ENCODE data around the gene ZFP36L1. TPM values are rescaled to one million over a fixed set of nuclear protein-coding genes. Genes with fewer than 3 reads are reported as not detected.

ZFP36L1 gene
- total and polyA plus RNA-seq, 2 of the 13 experiments (the other 11 are each of a cell fraction or from before 2014, with no cell fraction given) = 7.4 to 10.2 TPM

GRCh38 chr14:68792979-68793733, at the start of gene ZFP36L1 (continued):
- TF ChIP-seq, protein P1, sequence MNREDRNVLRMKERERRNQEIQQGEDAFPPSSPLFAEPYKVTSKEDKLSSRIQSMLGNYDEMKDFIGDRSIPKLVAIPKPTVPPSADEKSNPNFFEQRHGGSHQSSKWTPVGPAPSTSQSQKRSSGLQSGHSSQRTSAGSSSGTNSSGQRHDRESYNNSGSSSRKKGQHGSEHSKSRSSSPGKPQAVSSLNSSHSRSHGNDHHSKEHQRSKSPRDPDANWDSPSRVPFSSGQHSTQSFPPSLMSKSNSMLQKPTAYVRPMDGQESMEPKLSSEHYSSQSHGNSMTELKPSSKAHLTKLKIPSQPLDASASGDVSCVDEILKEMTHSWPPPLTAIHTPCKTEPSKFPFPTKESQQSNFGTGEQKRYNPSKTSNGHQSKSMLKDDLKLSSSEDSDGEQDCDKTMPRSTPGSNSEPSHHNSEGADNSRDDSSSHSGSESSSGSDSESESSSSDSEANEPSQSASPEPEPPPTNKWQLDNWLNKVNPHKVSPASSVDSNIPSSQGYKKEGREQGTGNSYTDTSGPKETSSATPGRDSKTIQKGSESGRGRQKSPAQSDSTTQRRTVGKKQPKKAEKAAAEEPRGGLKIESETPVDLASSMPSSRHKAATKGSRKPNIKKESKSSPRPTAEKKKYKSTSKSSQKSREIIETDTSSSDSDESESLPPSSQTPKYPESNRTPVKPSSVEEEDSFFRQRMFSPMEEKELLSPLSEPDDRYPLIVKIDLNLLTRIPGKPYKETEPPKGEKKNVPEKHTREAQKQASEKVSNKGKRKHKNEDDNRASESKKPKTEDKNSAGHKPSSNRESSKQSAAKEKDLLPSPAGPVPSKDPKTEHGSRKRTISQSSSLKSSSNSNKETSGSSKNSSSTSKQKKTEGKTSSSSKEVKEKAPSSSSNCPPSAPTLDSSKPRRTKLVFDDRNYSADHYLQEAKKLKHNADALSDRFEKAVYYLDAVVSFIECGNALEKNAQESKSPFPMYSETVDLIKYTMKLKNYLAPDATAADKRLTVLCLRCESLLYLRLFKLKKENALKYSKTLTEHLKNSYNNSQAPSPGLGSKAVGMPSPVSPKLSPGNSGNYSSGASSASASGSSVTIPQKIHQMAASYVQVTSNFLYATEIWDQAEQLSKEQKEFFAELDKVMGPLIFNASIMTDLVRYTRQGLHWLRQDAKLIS (CRISPR knock-in tag; IDR thresholded peaks at IDR 0.05) = no peak
- TF ChIP-seq ELK4 (CRISPR knock-in tag; IDR thresholded peaks at IDR 0.05; ENCODE audit: borderline replicate concordance) = no peak
- no peak for TF ChIP-seq ZNF367 (CRISPR knock-in tag; IDR thresholded peaks at IDR 0.05; ENCODE audit: borderline replicate concordance)
- TF ChIP-seq HOXD1 (CRISPR knock-in tag; IDR thresholded peaks at IDR 0.05) = no peak; the same call in 1 of the 2 replicates
- no peak; the same call in 1 of the 2 replicates for TF ChIP-seq BHLHE40 (IDR thresholded peaks at IDR 0.05; ENCODE audit: low read length)
- 0 out of 2 replicates have a peak, but pooled peaks have one; percentile 77 for TF ChIP-seq POLR2AphosphoS2 (IDR thresholded peaks at IDR 0.05; ENCODE audit: low read depth, low read length)
- TF ChIP-seq SOX13 (IDR thresholded peaks at IDR 0.05) = no peak
- peak in 1 of 2 experiments; percentile 36; a peak in 1 of 4 replicates for TF ChIP-seq SOX13 (CRISPR knock-in tag; conservative IDR thresholded peaks at IDR 0.05 in 1 of 2, IDR thresholded peaks at IDR 0.05 in 1 of 2)
- TF ChIP-seq, protein P2, sequence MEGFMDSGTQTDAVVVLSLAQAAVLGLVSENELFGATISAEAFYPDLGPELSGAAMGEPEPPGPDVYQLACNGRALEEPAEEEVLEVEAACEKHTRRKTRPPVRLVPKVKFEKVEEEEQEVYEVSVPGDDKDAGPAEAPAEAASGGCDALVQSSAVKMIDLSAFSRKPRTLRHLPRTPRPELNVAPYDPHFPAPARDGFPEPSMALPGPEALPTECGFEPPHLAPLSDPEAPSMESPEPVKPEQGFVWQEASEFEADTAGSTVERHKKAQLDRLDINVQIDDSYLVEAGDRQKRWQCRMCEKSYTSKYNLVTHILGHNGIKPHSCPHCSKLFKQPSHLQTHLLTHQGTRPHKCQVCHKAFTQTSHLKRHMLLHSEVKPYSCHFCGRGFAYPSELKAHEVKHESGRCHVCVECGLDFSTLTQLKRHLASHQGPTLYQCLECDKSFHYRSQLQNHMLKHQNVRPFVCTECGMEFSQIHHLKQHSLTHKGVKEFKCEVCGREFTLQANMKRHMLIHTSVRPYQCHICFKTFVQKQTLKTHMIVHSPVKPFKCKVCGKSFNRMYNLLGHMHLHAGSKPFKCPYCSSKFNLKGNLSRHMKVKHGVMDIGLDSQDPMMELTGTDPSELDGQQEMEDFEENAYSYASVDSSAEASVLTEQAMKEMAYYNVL (CRISPR knock-in tag; IDR thresholded peaks at IDR 0.05; ENCODE audit: borderline replicate concordance) = no peak
- TF ChIP-seq ZBTB38 (CRISPR knock-in tag; IDR thresholded peaks at IDR 0.05) = no peak
- no peak for TF ChIP-seq ZNF589 (CRISPR knock-in tag; conservative IDR thresholded peaks at IDR 0.05)
- TF ChIP-seq PAX8 (CRISPR knock-in tag; IDR thresholded peaks at IDR 0.05; ENCODE audit: borderline replicate concordance) = no peak
- no peak for TF ChIP-seq FLYWCH1 (CRISPR knock-in tag; IDR thresholded peaks at IDR 0.05)
- TF ChIP-seq NR2F2 (IDR thresholded peaks at IDR 0.05; ENCODE audit: borderline replicate concordance, low read depth) = no peak
- TF ChIP-seq NFYC (CRISPR knock-in tag; IDR thresholded peaks at IDR 0.05) = no peak
- TF ChIP-seq, protein P3, sequence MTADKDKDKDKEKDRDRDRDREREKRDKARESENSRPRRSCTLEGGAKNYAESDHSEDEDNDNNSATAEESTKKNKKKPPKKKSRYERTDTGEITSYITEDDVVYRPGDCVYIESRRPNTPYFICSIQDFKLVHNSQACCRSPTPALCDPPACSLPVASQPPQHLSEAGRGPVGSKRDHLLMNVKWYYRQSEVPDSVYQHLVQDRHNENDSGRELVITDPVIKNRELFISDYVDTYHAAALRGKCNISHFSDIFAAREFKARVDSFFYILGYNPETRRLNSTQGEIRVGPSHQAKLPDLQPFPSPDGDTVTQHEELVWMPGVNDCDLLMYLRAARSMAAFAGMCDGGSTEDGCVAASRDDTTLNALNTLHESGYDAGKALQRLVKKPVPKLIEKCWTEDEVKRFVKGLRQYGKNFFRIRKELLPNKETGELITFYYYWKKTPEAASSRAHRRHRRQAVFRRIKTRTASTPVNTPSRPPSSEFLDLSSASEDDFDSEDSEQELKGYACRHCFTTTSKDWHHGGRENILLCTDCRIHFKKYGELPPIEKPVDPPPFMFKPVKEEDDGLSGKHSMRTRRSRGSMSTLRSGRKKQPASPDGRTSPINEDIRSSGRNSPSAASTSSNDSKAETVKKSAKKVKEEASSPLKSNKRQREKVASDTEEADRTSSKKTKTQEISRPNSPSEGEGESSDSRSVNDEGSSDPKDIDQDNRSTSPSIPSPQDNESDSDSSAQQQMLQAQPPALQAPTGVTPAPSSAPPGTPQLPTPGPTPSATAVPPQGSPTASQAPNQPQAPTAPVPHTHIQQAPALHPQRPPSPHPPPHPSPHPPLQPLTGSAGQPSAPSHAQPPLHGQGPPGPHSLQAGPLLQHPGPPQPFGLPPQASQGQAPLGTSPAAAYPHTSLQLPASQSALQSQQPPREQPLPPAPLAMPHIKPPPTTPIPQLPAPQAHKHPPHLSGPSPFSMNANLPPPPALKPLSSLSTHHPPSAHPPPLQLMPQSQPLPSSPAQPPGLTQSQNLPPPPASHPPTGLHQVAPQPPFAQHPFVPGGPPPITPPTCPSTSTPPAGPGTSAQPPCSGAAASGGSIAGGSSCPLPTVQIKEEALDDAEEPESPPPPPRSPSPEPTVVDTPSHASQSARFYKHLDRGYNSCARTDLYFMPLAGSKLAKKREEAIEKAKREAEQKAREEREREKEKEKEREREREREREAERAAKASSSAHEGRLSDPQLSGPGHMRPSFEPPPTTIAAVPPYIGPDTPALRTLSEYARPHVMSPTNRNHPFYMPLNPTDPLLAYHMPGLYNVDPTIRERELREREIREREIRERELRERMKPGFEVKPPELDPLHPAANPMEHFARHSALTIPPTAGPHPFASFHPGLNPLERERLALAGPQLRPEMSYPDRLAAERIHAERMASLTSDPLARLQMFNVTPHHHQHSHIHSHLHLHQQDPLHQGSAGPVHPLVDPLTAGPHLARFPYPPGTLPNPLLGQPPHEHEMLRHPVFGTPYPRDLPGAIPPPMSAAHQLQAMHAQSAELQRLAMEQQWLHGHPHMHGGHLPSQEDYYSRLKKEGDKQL (CRISPR knock-in tag; IDR thresholded peaks at IDR 0.05; ENCODE audit: low read depth) = no peak
- no peak for TF ChIP-seq ZFP62 (CRISPR knock-in tag; IDR thresholded peaks at IDR 0.05)

Data from HepG2 (cell line).